SK-N-MC (cell line): ENCODE results near the gene FGF11.

Experiments
- EZH2 ChIP-seq: fragments of 200-600 bp; sonication (generic); IDR thresholded peaks from one replicate; pipeline ENCODE4 v1.6.1; 2017; ENCODE audit warnings: antibody characterized with exemption
- FOXP2 ChIP-seq: optimal IDR thresholded peaks from 2 replicates; pipeline ENCODE3; 2011; ENCODE audit warnings: mild to moderate bottlenecking, moderate library complexity; ENCODE audit not compliant: insufficient read depth; ENCODE audit errors: extremely low read length, control extremely low read depth
- POLR2AphosphoS5 ChIP-seq: IDR thresholded peaks from 2 replicates; pipeline ENCODE4 v1.6.1; 2012; ENCODE audit warnings: mild to moderate bottlenecking, low read depth, low read length, borderline replicate concordance

- TF ChIP-seq POLR2AphosphoS5 (no peak), FOXP2 (no peak), EZH2 (no peak)
Measured at GRCh38 chr17:7465597-7466275, 26.4 kb downstream of the FGF11 start.
